GM23338 (cell line): ENCODE results near the gene MYT1.

ENCODE experiments used
- REST ChIP-seq: IDR thresholded peaks from one replicate; pipeline ENCODE4 v1.6.1; 2018; ENCODE audit warnings: antibody characterized with exemption; ENCODE audit not compliant: unreplicated experiment
- TF ChIP-seq, protein P1 (sequence below), 2 experiments: fragments of 200-600 bp in 1 of 2; sonication (generic) in 1 of 2; conservative IDR thresholded peaks; 2 replicates each; pipeline versions ENCODE4 v1.5.1 to v1.6.1; 2016 to 2017; ENCODE audit warnings: antibody characterized with exemption in 2 of 2, low read depth in 2 of 2, mild to moderate bottlenecking in 2 of 2, moderate library complexity in 1 of 2

- no peak for TF ChIP-seq REST
- TF ChIP-seq, protein P1, sequence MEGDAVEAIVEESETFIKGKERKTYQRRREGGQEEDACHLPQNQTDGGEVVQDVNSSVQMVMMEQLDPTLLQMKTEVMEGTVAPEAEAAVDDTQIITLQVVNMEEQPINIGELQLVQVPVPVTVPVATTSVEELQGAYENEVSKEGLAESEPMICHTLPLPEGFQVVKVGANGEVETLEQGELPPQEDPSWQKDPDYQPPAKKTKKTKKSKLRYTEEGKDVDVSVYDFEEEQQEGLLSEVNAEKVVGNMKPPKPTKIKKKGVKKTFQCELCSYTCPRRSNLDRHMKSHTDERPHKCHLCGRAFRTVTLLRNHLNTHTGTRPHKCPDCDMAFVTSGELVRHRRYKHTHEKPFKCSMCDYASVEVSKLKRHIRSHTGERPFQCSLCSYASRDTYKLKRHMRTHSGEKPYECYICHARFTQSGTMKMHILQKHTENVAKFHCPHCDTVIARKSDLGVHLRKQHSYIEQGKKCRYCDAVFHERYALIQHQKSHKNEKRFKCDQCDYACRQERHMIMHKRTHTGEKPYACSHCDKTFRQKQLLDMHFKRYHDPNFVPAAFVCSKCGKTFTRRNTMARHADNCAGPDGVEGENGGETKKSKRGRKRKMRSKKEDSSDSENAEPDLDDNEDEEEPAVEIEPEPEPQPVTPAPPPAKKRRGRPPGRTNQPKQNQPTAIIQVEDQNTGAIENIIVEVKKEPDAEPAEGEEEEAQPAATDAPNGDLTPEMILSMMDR (conservative IDR thresholded peaks at IDR 0.05; ENCODE audit: low read depth in 2 of 2), result no peak
These were observed 1.8 kb downstream of the MYT1 start for GRCh38 chr20:64165866-64166600.
